HG02938 (cell line): ENCODE measurements around the gene FKBP1A.

ENCODE experiments used
- ATAC-seq: cut with Tn5 transposase; IDR thresholded peaks from one replicate; pipeline ENCODE4 v1.9.1; 2021; ENCODE audit warnings: mild to moderate bottlenecking, moderate library complexity; ENCODE audit not compliant: unreplicated experiment

FKBP1A gene

DNA sequence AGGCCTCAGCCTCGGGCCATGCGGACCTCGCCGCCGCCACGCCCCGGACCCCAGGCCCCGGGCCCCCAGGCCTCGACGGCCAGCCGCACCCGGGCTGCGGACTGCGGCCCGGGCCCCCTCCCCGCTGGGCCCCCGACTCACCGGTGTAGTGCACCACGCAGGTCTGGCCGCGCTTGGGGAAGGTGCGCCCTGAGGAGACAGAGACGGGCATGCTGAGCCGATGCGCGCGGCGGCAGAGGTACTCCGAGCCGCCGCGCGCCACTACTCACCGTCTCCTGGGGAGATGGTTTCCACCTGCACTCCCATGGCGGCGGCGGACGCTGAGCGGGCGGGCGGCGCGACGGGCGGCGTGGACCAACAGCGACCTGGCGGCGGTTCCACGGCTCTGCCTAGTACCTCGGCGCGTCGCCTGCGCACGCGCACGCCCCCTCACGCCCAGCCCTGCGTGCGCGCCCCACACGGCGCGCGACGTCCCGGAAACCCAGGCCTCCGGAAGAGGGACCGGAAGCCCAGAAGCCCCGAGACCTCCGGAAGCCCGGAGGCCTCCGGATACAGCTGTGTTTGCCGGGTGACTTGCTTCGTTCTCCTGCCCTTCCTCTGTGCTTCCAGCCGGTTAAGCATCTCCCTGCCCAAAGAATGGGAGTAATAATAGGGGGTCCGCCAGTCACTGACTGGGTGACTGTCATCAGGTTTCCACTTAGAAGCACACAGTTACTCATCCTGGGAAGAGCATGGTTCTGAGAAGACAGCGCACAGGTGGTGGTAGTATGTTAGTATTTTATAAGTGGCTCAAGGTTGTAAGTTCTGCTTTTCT lies at the start of gene FKBP1A:
Gene FKBP1A (minus strand): TSS at position 362 of the 814 bp plus-strand sequence. CDS start 56 bp downstream, at position 306.
- ATAC-seq: peak; percentile 73

DNA sequence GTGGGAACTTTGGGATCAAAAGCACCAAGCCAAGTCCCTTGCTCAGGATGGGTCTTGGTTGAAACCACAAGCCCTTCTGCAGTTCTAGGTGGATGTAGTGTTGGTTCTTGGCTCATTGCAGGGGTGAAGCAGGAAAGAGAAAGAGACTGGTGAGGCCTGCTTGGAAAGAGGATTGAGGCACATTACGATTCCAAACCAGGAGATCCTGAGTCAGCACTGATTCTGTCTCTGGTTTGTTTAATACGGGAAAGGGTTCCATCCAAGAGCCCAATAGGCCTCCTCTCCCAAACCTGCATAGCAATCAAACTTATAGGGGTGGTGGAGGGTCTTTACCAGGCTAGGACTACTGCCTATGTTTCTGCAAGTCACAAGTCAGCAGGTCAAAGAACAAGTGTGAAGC lies 49.5 kb upstream of the FKBP1A start:
- ATAC-seq: no peak

DNA sequence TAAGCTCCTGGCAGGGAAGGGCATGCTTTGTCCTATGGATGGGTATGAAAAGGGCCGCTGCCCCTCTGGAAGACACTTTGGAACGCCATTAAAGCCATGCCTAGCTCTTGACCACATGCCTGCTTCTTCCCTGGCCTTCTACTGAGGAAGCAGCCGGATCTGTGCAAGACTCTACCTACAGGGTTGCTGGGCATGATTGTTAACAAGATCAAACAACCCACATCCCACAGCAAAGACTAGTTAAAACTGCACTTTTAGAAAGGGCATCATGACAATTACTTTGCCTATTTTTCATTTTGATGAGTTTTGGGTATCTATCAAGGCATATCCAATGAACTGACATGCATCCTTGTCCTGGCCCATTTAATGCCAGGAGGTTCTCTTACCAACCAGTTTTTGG lies 48.3 kb upstream of the FKBP1A start:
- no peak for ATAC-seq

- ATAC-seq: no peak
Measured at GRCh38 chr20:1440024-1440423, 47.2 kb upstream of the FKBP1A start.

DNA sequence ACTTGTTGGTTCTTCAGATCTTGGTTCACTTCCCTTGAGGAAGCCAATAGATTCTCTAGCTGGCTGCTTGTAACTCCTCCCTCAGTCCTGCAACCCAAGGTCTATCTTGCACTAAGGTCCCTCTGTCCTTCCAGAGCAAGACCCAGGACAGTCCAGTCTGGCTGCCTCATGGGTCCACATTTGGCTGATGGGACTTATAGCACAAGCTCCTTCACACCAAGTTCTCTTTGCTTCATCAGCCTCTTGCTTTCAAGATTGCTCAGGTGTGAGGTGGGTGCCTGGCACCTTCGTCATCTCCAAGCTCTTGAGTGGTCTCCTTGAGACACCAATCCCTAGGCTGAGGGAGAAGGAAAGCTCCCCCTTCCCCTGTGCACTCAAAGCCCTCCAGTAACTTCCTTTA lies 45.5 kb upstream of the FKBP1A start:
- no peak for ATAC-seq

GRCh38 chr20:1437235-1437904 lies 44.5 kb upstream of the FKBP1A start:
- no peak for ATAC-seq

GRCh38 chr20:1436263-1436662 lies 43.4 kb upstream of the FKBP1A start:
- ATAC-seq: no peak

DNA sequence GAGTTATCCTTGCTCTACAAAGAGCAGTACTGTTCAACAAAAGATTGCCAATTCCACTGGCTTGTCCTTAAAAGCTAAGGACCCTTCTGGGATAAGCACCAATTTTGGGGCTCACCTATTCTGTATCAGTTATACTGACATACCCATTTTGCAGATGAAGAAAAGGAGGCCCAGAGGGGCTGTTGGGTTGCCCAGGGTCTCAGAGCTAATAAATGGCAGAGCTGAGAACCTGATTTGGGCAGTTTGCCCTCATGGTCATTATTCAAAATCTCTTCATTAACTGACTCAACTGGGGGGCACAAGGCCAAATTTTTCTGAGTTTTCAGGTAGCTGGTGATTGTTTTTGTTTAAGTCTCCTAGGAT lies 42.5 kb upstream of the FKBP1A start:
- ATAC-seq: no peak

DNA sequence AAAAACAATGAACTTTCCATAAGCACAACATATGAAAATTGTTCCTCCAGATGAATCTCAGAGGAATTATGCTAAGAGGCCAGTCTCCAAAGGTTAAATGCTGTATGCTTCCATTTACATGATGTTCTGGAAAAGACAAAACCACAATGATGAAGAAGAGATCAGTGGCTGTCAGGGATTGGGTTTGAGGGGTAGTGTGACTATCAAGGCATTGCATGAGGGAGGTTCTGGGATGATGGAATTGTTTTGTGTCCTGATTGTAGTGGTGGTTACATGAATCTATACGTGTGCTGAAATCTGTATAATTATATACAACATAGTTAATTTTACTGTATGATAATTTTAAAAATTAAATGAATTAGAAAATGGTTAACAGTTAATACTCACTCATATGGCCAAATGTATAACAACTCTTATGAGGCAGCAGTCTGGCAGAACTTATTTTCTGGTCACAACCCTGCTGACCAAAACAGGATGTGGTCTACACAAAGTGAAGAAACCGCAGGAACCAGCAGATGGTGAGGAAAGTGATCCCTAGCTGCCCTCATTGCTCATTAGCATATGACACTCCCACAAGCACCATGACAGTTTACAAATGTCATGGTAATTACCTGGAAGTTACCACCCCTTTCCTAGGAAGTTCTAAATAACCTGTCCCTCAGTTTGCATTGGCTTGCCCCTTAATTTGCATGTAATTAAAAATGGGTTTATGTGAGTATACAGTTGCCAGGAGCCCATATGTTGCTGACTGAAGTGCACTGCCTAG lies 41.9 kb upstream of the FKBP1A start:
- peak; percentile 79 for ATAC-seq

DNA sequence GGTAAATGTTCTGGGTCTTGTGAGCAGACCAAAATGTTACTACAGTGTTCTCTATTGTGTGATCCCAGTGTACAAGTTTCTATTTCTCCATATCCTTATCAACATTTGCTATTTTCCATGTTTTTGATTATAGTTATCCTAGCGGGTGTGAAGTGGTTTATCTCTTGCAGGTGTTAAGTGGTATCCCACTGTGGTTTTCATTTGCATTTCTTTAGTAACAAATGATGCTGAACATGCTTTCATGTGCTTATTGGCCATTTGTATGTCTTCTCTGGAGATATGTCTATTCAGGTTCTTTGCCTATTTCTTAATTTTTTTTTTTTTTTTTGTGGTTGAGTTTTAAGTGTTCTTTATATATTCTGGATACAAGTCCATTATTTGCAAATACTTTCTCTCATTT lies 38.3 kb upstream of the FKBP1A start:
- no peak for ATAC-seq

- ATAC-seq: no peak
Measured at GRCh38 chr20:1430004-1430451, 37.2 kb upstream of the FKBP1A start.

- ATAC-seq: no peak
Measured at GRCh38 chr20:1429143-1429728, 36.4 kb upstream of the FKBP1A start.

- no peak for ATAC-seq
Measured at GRCh38 chr20:1427457-1428054, 34.7 kb upstream of the FKBP1A start.

GRCh38 chr20:1426231-1426849 lies 33.5 kb upstream of the FKBP1A start:
- ATAC-seq: no peak

DNA sequence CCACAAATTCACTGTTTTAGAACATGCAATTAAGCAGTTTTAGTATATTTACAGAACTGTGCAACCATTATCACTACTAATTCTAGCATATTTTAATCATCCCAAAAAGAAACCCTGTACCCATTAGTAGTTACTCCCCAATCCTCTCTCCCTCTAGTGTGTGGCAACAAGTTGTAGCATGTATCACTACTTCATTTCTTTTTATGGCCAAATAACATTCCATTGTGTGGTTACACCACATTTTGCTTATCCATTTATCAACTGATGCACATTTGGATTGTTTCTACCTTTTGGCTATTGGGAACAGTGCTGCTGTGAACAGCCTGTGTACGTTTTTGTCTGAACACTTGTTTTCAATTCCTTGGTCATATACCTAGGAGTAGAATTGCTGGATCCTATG lies 31.5 kb upstream of the FKBP1A start:
- no peak for ATAC-seq

- no peak for ATAC-seq
Measured at GRCh38 chr20:1423625-1424106, 30.8 kb upstream of the FKBP1A start.

- no peak for ATAC-seq
Measured at GRCh38 chr20:1423206-1423605, 30.4 kb upstream of the FKBP1A start.

DNA sequence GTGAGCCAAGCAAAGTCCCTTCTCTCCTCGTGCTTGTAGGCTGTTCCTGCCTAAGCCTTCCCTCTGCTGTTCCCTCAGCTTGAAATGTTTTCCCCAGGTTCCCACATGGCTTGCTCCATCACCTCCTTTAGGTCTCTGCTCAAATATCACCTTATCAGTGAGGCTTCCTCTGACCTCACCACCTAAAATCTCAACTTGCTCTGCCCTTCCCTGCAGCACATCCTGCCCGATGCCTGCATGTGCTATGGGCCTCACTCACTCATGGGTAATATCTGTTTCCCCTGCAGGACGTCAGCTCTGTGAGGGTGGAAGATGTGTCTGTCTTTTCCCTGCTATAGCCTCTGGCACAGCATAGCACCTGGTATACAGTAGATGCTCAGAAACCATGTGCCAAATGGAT lies 29.9 kb upstream of the FKBP1A start:
- no peak for ATAC-seq

- ATAC-seq: no peak
Measured at GRCh38 chr20:1420066-1420465, 27.2 kb upstream of the FKBP1A start.

- ATAC-seq: no peak
Measured at GRCh38 chr20:1418350-1418749, 25.5 kb upstream of the FKBP1A start.
